ENCODE measurements around the gene MRPL17. TPM values are rescaled to one million over a fixed set of nuclear protein-coding genes. Genes with fewer than 3 reads are reported as not detected.

The MRPL17 gene
- total RNA-seq, 1 experiment from 2014 or later = 88.4 TPM

GRCh38 chr11:6666302-6667183 is 16.6 kb downstream of the MRPL17 start:
- intact Hi-C loops (cut with micrococcal nuclease) = loop anchor here (1.0 kb wide), 1 partner anchor 135 kb away; no protein-coding TSS in a partner anchor
- ChIA-PET CTCF (interaction anchor here (0.6 to 1.7 kb wide), 5 partner anchors 8 to 999 kb away, joined by 3 to 4 read pairs (median 4); partner anchors contain the start of gene MRPL17), POLR2A (no interaction called here)
- BruUV-seq (replicated peaks) = no TSS peak
- no peak for TF ChIP-seq CTCF (IDR thresholded peaks at IDR 0.05; ENCODE audit: unreplicated experiment)
- Mint-ChIP-seq H3K27ac (ENCODE audit: low read depth, unreplicated experiment) (no peak overlapping the region), H3K27me3 (ENCODE audit: insufficient read depth, unreplicated experiment) (peaks cover 13% of the 10 kb centered on the region), H3K4me3 (ENCODE audit: unreplicated experiment) (no peak overlapping the region), H3K4me1 (ENCODE audit: insufficient read depth, unreplicated experiment) (no peaks in the 10 kb centered on the region), H3K36me3 (ENCODE audit: insufficient read depth, unreplicated experiment) (no peaks in the 10 kb centered on the region), H3K9me3 (ENCODE audit: unreplicated experiment) (no peaks in the 10 kb centered on the region)
- DNase-seq (ENCODE audit: unreplicated experiment) = no peak

GRCh38 chr11:6664551-6664950 is 18.6 kb downstream of the MRPL17 start:
- ChIA-PET POLR2A (no interaction called here), CTCF (interaction anchor here (0.6 to 0.7 kb wide), 2 partner anchors 38 to 205 kb away, joined by 3 to 4 read pairs; no protein-coding TSS in a partner anchor)
- DNase-seq (ENCODE audit: unreplicated experiment) = no peak
- Mint-ChIP-seq H3K27ac (ENCODE audit: low read depth, unreplicated experiment) (no peak overlapping the region), H3K4me1 (ENCODE audit: insufficient read depth, unreplicated experiment) (no peaks in the 10 kb centered on the region), H3K27me3 (ENCODE audit: insufficient read depth, unreplicated experiment) (peaks cover 13% of the 10 kb centered on the region), H3K36me3 (ENCODE audit: insufficient read depth, unreplicated experiment) (no peaks in the 10 kb centered on the region), H3K9me3 (ENCODE audit: unreplicated experiment) (no peaks in the 10 kb centered on the region), H3K4me3 (ENCODE audit: unreplicated experiment) (no peak overlapping the region)
- BruUV-seq (replicated peaks) = no TSS peak
- TF ChIP-seq CTCF (IDR thresholded peaks at IDR 0.05; ENCODE audit: unreplicated experiment) = no peak
- intact Hi-C loops (cut with micrococcal nuclease) = no loop called here

GRCh38 chr11:6663794-6664469 is 19.2 kb downstream of the MRPL17 start:
- ChIA-PET POLR2A (no interaction called here), CTCF (interaction anchor here (0.6 to 0.7 kb wide), 2 partner anchors 39 to 205 kb away, joined by 3 to 4 read pairs; no protein-coding TSS in a partner anchor)
- Mint-ChIP-seq H3K27me3 (ENCODE audit: insufficient read depth, unreplicated experiment) (peaks cover 13% of the 10 kb centered on the region), H3K4me1 (ENCODE audit: insufficient read depth, unreplicated experiment) (no peaks in the 10 kb centered on the region), H3K27ac (ENCODE audit: low read depth, unreplicated experiment) (no peak overlapping the region), H3K36me3 (ENCODE audit: insufficient read depth, unreplicated experiment) (no peaks in the 10 kb centered on the region), H3K4me3 (ENCODE audit: unreplicated experiment) (no peak overlapping the region), H3K9me3 (ENCODE audit: unreplicated experiment) (no peaks in the 10 kb centered on the region)
- intact Hi-C loops (cut with micrococcal nuclease) = no loop called here
- no peak for DNase-seq (ENCODE audit: unreplicated experiment)
- no TSS peak for BruUV-seq (replicated peaks)
- no peak for TF ChIP-seq CTCF (IDR thresholded peaks at IDR 0.05; ENCODE audit: unreplicated experiment)

GRCh38 chr11:6660712-6661111 is 22.4 kb downstream of the MRPL17 start:
- TF ChIP-seq CTCF (IDR thresholded peaks at IDR 0.05; ENCODE audit: unreplicated experiment) = no peak
- Mint-ChIP-seq H3K9me3 (ENCODE audit: unreplicated experiment) (no peaks in the 10 kb centered on the region), H3K27me3 (ENCODE audit: insufficient read depth, unreplicated experiment) (peaks cover 16% of the 10 kb centered on the region), H3K36me3 (ENCODE audit: insufficient read depth, unreplicated experiment) (no peaks in the 10 kb centered on the region), H3K4me1 (ENCODE audit: insufficient read depth, unreplicated experiment) (no peaks in the 10 kb centered on the region), H3K27ac (ENCODE audit: low read depth, unreplicated experiment) (no peak overlapping the region), H3K4me3 (ENCODE audit: unreplicated experiment) (no peak overlapping the region)
- DNase-seq (ENCODE audit: unreplicated experiment) = no peak
- ChIA-PET CTCF (no interaction called here), POLR2A (interaction anchor here (0.6 to 1.0 kb wide), 2 partner anchors 22 to 148 kb away, joined by 3 read pairs; partner anchors contain the start of gene MRPL17)
- intact Hi-C loops (cut with micrococcal nuclease) = no loop called here
- BruUV-seq (replicated peaks) = no TSS peak

All from MCF 10A (cell line).